ENCODE data around the gene PHPT1.
A peak's percentile ranks its signal among the peaks of the same experiment; 100 is the strongest.
"Not testable (repeated sequence)": the region's sequence is repeated elsewhere in the genome, so short reads cannot be mapped to it uniquely, and the experiment has no call there.

Gene PHPT1

GRCh38 chr9:136861874-136862457 lies 12.8 kb downstream of the PHPT1 start:
- Histone ChIP-seq H3K4me2 (peak overlapping the region; percentile 95; the same call in 1 of the 2 replicates), H3K36me3 (peaks cover 60% of the 10 kb centered on the region), H3K9me3 (peaks cover 1% of the 10 kb centered on the region; the same call in 1 of the 2 replicates), H3K4me1 (peaks cover 76% of the 10 kb centered on the region), H3K27ac (no peak overlapping the region), H3K9ac (peak overlapping the region; percentile 29; the same call in 1 of the 2 replicates), H3K27me3 (no peaks in the 10 kb centered on the region), H3K4me3 (no peak overlapping the region), H4K20me1 (peaks cover 86% of the 10 kb centered on the region)
- TF ChIP-seq Cebpa-rat (IDR thresholded peaks at IDR 0.05) = no peak

- Histone ChIP-seq H3K4me2 (no peak overlapping the region), H3K27ac (no peak overlapping the region), H4K20me1 (peaks cover 75% of the 10 kb centered on the region), H3K4me1 (peaks cover 73% of the 10 kb centered on the region), H3K9me3 (peaks cover 12% of the 10 kb centered on the region; the same call in 1 of the 2 replicates), H3K9ac (no peak overlapping the region), H3K36me3 (peaks cover 58% of the 10 kb centered on the region), H3K4me3 (no peak overlapping the region), H3K27me3 (no peaks in the 10 kb centered on the region)
- no peak for TF ChIP-seq Cebpa-rat (IDR thresholded peaks at IDR 0.05)
These were observed 13.8 kb downstream of the PHPT1 start for GRCh38 chr9:136862849-136863622.

DNA sequence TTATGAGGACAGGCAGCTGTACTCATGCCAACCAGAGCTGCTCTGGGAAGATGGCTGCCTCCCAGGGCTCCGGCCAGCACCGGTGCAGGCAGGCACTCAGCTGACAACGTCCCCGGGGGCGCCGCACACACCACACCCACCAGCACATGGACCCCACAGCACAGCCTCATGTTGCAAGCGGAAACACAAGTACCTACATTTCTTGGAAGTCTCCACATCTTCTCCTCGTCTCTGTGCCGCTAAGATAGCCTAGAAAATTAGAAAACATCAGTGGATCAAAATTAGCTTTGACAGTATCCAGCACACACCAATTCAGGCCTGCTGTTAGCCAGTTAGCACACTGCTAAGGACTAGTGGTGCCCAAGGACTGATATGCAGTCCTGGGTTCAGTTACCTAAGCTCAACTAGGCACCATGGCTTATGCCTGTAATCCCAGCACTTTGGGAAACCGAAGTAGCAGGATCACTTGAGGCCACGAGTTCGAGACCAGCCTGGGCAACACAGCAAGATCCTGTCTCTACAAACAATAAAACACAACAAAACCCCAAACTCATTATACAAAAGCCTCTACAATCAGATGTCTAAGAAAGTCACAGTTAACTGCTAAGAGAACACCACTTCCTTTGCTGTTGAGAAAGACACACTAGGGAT lies 14.5 kb downstream of the PHPT1 start:
- no peak overlapping the region for H3K27ac ChIP-seq
- no peak overlapping the region for H3K4me3 ChIP-seq
- peaks cover 66% of the 10 kb centered on the region for H3K4me1 ChIP-seq
- H3K27me3 ChIP-seq = no peaks in the 10 kb centered on the region
- H3K36me3 ChIP-seq = peaks cover 59% of the 10 kb centered on the region
- no peak for TF ChIP-seq Cebpa-rat (IDR thresholded peaks at IDR 0.05)
- H4K20me1 ChIP-seq = peaks cover 68% of the 10 kb centered on the region
- peaks cover 12% of the 10 kb centered on the region; the same call in 1 of the 2 replicates for H3K9me3 ChIP-seq
- peak overlapping the region; percentile 92; the same call in 1 of the 2 replicates for H3K9ac ChIP-seq
- H3K4me2 ChIP-seq = peak overlapping the region; percentile 94; the same call in 1 of the 2 replicates

GRCh38 chr9:136865041-136865767 lies 16.0 kb downstream of the PHPT1 start:
- TF ChIP-seq Cebpa-rat (IDR thresholded peaks at IDR 0.05) = no peak
- Histone ChIP-seq H4K20me1 (peaks cover 53% of the 10 kb centered on the region), H3K27ac (peak overlapping the region; percentile 94)

GRCh38 chr9:136865768-136866103 lies 16.5 kb downstream of the PHPT1 start:
- peaks cover 46% of the 10 kb centered on the region for H3K4me1 ChIP-seq
- peak overlapping the region; percentile 94 for H3K27ac ChIP-seq
- peaks cover 48% of the 10 kb centered on the region for H4K20me1 ChIP-seq
- TF ChIP-seq Cebpa-rat (IDR thresholded peaks at IDR 0.05) = no peak
- H3K9me3 ChIP-seq = peaks cover 24% of the 10 kb centered on the region
- H3K36me3 ChIP-seq = peaks cover 63% of the 10 kb centered on the region
- peak overlapping the region; percentile 92 for H3K9ac ChIP-seq
- H3K4me2 ChIP-seq = peak overlapping the region; percentile 94
- H3K27me3 ChIP-seq = no peaks in the 10 kb centered on the region
- peak overlapping the region; percentile 81 for H3K4me3 ChIP-seq

More at GRCh38 chr9:136865041-136865767, 16.0 kb downstream of the PHPT1 start:
- Histone ChIP-seq H3K27me3 (no peaks in the 10 kb centered on the region), H3K9ac (peak overlapping the region; percentile 92), H3K36me3 (peaks cover 64% of the 10 kb centered on the region), H3K4me1 (peaks cover 51% of the 10 kb centered on the region), H3K4me2 (peak overlapping the region; percentile 94), H3K4me3 (peak overlapping the region; percentile 81), H3K9me3 (peaks cover 19% of the 10 kb centered on the region)

GRCh38 chr9:136866898-136867421 lies 17.8 kb downstream of the PHPT1 start:
- H3K36me3 ChIP-seq = peaks cover 56% of the 10 kb centered on the region
- peaks cover 34% of the 10 kb centered on the region for H3K4me1 ChIP-seq
- not testable (repeated sequence) for H3K27me3 ChIP-seq
- H4K20me1 ChIP-seq = peaks cover 36% of the 10 kb centered on the region
- peak overlapping the region; percentile 94 for H3K4me2 ChIP-seq
- peak overlapping the region; percentile 94 for H3K27ac ChIP-seq
- peak overlapping the region; percentile 81 for H3K4me3 ChIP-seq
- H3K9me3 ChIP-seq = peaks cover 37% of the 10 kb centered on the region
- peak overlapping the region; percentile 92 for H3K9ac ChIP-seq

DNA sequence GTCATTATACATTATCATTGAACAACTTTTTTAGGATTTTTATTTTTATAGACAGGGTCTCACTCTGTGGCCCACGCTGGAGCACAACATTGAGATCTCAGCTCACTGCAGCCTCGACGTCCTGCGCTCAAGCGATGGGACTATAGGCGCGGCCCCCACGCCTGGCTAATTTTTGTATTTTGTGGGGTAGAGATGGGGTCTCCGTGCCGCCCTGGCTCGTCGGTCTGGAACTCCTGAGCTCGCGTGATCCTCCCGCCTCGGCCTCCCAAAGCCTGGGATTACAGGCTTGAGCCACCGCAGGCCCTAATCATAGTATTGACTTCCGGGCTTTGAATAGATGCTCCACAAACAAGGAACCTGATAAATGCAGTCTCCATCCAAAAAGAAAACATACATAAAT lies 18.3 kb downstream of the PHPT1 start:
- H3K27ac ChIP-seq = no peak overlapping the region
- H3K9me3 ChIP-seq = peaks cover 42% of the 10 kb centered on the region
- H3K4me3 ChIP-seq = no peak overlapping the region; the same call in 1 of the 2 replicates
- H3K27me3 ChIP-seq = no peaks in the 10 kb centered on the region
- TF ChIP-seq Cebpa-rat (IDR thresholded peaks at IDR 0.05) = no peak
- peaks cover 50% of the 10 kb centered on the region for H3K36me3 ChIP-seq
- H4K20me1 ChIP-seq = peaks cover 31% of the 10 kb centered on the region
- H3K9ac ChIP-seq = no peak overlapping the region
- peak overlapping the region; percentile 94; the same call in 1 of the 2 replicates for H3K4me2 ChIP-seq
- peaks cover 31% of the 10 kb centered on the region for H3K4me1 ChIP-seq

GRCh38 chr9:136867917-136868316 lies 18.7 kb downstream of the PHPT1 start:
- H3K4me2 ChIP-seq = no peak overlapping the region

GRCh38 chr9:136868644-136869043 lies 19.4 kb downstream of the PHPT1 start:
- no peaks in the 10 kb centered on the region for H3K27me3 ChIP-seq
- no peak overlapping the region for H3K27ac ChIP-seq
- H3K4me1 ChIP-seq = peaks cover 30% of the 10 kb centered on the region
- H4K20me1 ChIP-seq = peaks cover 19% of the 10 kb centered on the region
- no peak for TF ChIP-seq Cebpa-rat (IDR thresholded peaks at IDR 0.05)
- H3K4me2 ChIP-seq = no peak overlapping the region
- no peak overlapping the region for H3K9ac ChIP-seq
- peaks cover 54% of the 10 kb centered on the region for H3K9me3 ChIP-seq
- no peak overlapping the region for H3K4me3 ChIP-seq
- peaks cover 39% of the 10 kb centered on the region for H3K36me3 ChIP-seq

More at GRCh38 chr9:136867917-136868316, 18.7 kb downstream of the PHPT1 start:
- H3K9ac ChIP-seq = no peak overlapping the region
- H3K27ac ChIP-seq = no peak overlapping the region
- H3K4me1 ChIP-seq = peaks cover 31% of the 10 kb centered on the region
- H3K9me3 ChIP-seq = peaks cover 46% of the 10 kb centered on the region
- H4K20me1 ChIP-seq = peaks cover 26% of the 10 kb centered on the region
- peaks cover 46% of the 10 kb centered on the region for H3K36me3 ChIP-seq
- no peak for TF ChIP-seq Cebpa-rat (IDR thresholded peaks at IDR 0.05)
- no peak overlapping the region for H3K4me3 ChIP-seq
- H3K27me3 ChIP-seq = no peaks in the 10 kb centered on the region

GRCh38 chr9:136869611-136870010 lies 20.4 kb downstream of the PHPT1 start:
- H3K9ac ChIP-seq, H3K4me2 ChIP-seq, H4K20me1 ChIP-seq, H3K27me3 ChIP-seq, H3K4me3 ChIP-seq, H3K27ac ChIP-seq: not testable (repeated sequence)
- H3K4me1 ChIP-seq = peaks cover 20% of the 10 kb centered on the region
- H3K9me3 ChIP-seq = peaks cover 60% of the 10 kb centered on the region
- peaks cover 30% of the 10 kb centered on the region; the same call in 1 of the 2 replicates for H3K36me3 ChIP-seq
